BLaER1 (cell line): Measurements from ENCODE around the gene PHLDB1.

Experiments used
- H3K27ac ChIP-seq: shearing (Covaris generic); formaldehyde crosslinking; 2 replicates; pipeline ENCODE4 v1.8.1; 2022
- H3K27me3 ChIP-seq: shearing (Covaris generic); formaldehyde crosslinking; 2 replicates; pipeline ENCODE4 v1.8.1; 2022
- H3K36me3 ChIP-seq: shearing (Covaris generic); formaldehyde crosslinking; 2 replicates; pipeline ENCODE4 v1.8.1; 2022
- H3K4me1 ChIP-seq: shearing (Covaris generic); formaldehyde crosslinking; 2 replicates; pipeline ENCODE4 v1.8.1; 2022
- H3K4me2 ChIP-seq: shearing (Covaris generic); formaldehyde crosslinking; 2 replicates; pipeline ENCODE4 v1.8.1; 2022
- H3K4me3 ChIP-seq: shearing (Covaris generic); formaldehyde crosslinking; 2 replicates; pipeline ENCODE4 v1.8.1; 2022
- H3K9ac ChIP-seq: shearing (Covaris generic); formaldehyde crosslinking; 2 replicates; pipeline ENCODE4 v1.8.1; 2022
- H3K9me3 ChIP-seq: shearing (Covaris generic); formaldehyde crosslinking; 2 replicates; pipeline ENCODE4 v1.8.1; 2022
- H4K20me1 ChIP-seq: shearing (Covaris generic); formaldehyde crosslinking; 2 replicates; pipeline ENCODE4 v1.8.1; 2022
- Cebpa-rat ChIP-seq: shearing (Covaris generic); IDR thresholded peaks from 2 replicates; pipeline ENCODE4 v1.8.1; 2022

The PHLDB1 gene

DNA sequence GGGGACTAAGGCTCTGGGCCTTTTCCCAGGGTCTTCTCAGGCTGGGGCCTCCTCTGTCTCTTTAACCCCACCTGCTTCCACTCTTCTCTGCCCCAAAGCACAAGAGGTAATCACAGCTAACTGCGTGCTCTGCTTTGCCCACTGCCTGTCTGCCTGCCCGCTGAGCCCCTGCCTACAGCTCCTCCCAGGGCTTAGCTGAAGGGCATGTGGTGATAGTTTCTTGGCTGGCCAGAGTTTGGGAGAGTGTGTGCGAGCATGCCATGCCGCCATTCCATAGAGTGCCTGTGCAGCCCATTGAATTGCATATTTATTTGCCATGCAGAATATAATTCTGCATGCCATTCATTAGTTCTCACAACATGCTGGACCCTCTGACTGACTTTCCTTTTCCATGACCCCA, 32.5 kb downstream of the PHLDB1 start:
- Histone ChIP-seq H3K4me2 (no peak overlapping the region), H3K4me1 (peaks cover 17% of the 10 kb centered on the region), H3K9ac (no peak overlapping the region), H3K9me3 (no peaks in the 10 kb centered on the region), H4K20me1 (no peaks in the 10 kb centered on the region), H3K4me3 (no peak overlapping the region), H3K36me3 (0 out of 2 replicates have a peak, but pooled peaks cover 1% of the 10 kb centered on the region), H3K27me3 (no peaks in the 10 kb centered on the region), H3K27ac (no peak overlapping the region)
- no peak for TF ChIP-seq Cebpa-rat

GRCh38 chr11:118640332-118641154, 33.1 kb downstream of the PHLDB1 start:
- Histone ChIP-seq H3K36me3 (peaks cover 7% of the 10 kb centered on the region; the same call in 1 of the 2 replicates), H3K4me1 (peaks cover 17% of the 10 kb centered on the region), H3K9me3 (no peaks in the 10 kb centered on the region), H4K20me1 (no peaks in the 10 kb centered on the region), H3K9ac (no peak overlapping the region), H3K4me3 (no peak overlapping the region), H3K27me3 (no peaks in the 10 kb centered on the region), H3K4me2 (no peak overlapping the region), H3K27ac (no peak overlapping the region)
- TF ChIP-seq Cebpa-rat: no peak

DNA sequence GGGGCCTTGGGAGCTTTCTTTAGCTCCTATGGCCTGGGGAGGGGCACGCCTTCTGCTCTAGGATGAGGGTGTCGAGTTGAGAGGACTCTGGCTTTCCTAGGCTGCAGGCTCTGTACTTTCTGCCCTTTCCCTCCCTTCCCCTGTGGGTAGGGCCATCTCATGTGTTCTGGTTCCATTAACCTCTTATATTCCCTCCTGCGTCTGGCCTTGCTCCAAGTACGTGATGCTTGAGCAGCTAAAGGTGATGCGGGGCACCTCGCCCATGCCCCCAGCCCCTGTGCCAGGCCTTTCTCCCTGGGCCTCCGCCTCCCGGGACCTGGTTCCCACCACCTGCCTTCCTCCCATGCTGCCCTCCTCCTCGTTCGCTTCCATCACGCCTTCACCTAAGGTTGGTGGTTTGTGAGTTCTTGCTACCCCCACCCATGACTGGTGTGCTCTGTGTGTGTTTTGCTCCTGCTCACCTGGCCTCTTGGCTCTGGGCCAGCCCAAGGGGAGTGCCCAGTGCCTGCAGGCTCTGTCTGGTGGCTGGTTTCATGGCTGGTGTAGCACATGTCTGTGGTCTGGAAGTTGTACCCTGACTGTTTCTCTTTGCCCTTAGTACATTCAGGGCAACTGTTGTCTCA, 34.1 kb downstream of the PHLDB1 start:
- Histone ChIP-seq H3K4me2 (peak overlapping the region; percentile 49), H3K4me1 (peaks cover 17% of the 10 kb centered on the region), H3K27me3 (no peaks in the 10 kb centered on the region), H3K9ac (no peak overlapping the region), H3K9me3 (no peaks in the 10 kb centered on the region), H3K4me3 (no peak overlapping the region), H3K36me3 (peaks cover 9% of the 10 kb centered on the region; the same call in 1 of the 2 replicates), H3K27ac (no peak overlapping the region), H4K20me1 (no peaks in the 10 kb centered on the region)
- TF ChIP-seq Cebpa-rat: no peak

- no peaks in the 10 kb centered on the region for H4K20me1 ChIP-seq
- H3K27ac ChIP-seq: no peak overlapping the region
- H3K4me1 ChIP-seq: peaks cover 17% of the 10 kb centered on the region
- no peak overlapping the region for H3K9ac ChIP-seq
- H3K9me3 ChIP-seq: no peaks in the 10 kb centered on the region
- peaks cover 9% of the 10 kb centered on the region; the same call in 1 of the 2 replicates for H3K36me3 ChIP-seq
- TF ChIP-seq Cebpa-rat: no peak
- H3K4me2 ChIP-seq: no peak overlapping the region
- H3K27me3 ChIP-seq: no peaks in the 10 kb centered on the region
- H3K4me3 ChIP-seq: no peak overlapping the region
These were observed 36.0 kb downstream of the PHLDB1 start for GRCh38 chr11:118643142-118643994.

- Histone ChIP-seq H3K36me3 (peaks cover 9% of the 10 kb centered on the region; the same call in 1 of the 2 replicates), H3K27ac (no peak overlapping the region), H3K4me2 (no peak overlapping the region), H3K27me3 (no peaks in the 10 kb centered on the region), H3K9ac (no peak overlapping the region), H3K4me1 (peaks cover 17% of the 10 kb centered on the region), H3K4me3 (no peak overlapping the region), H4K20me1 (no peaks in the 10 kb centered on the region), H3K9me3 (no peaks in the 10 kb centered on the region)
- TF ChIP-seq Cebpa-rat: no peak
These were observed 36.6 kb downstream of the PHLDB1 start for GRCh38 chr11:118643995-118644345.

- H3K27ac ChIP-seq: no peak overlapping the region
- TF ChIP-seq Cebpa-rat: no peak
- H3K4me3 ChIP-seq: no peak overlapping the region
- no peaks in the 10 kb centered on the region for H3K9me3 ChIP-seq
- peaks cover 9% of the 10 kb centered on the region; the same call in 1 of the 2 replicates for H3K36me3 ChIP-seq
- H3K9ac ChIP-seq: no peak overlapping the region
- H3K4me2 ChIP-seq: no peak overlapping the region
- H3K4me1 ChIP-seq: peaks cover 17% of the 10 kb centered on the region
- H4K20me1 ChIP-seq: no peaks in the 10 kb centered on the region
- H3K27me3 ChIP-seq: no peaks in the 10 kb centered on the region
These were observed 37.1 kb downstream of the PHLDB1 start for GRCh38 chr11:118644496-118644895.

DNA sequence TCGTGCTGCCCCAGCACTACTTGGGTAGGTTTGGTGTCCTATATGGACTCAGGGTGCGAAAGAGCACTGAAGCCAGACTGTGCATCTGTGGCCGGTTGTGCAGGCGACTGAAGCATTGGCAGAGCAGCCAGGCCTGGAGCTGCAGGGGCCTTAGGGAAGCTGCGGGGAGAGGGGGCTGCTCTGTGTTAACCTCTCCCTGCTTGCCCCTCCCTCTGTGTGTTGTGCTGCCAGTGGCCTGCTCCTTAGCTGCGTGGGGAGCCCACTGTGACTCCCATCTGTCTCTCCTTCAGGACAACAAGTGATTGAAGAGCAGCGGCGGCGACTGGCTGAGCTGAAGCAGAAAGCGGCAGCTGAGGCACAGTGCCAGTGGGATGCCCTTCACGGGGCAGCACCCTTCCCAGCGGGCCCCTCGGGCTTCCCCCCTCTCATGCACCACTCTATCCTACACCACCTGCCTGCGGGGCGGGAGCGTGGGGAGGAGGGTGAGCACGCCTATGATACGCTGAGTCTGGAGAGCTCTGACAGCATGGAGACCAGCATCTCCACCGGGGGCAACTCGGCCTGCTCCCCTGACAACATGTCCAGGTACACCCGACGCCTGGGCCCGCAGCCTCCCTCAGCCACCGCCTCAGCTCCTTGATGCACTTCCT, 37.8 kb downstream of the PHLDB1 start:
- Histone ChIP-seq H3K27ac (no peak overlapping the region), H3K9ac (no peak overlapping the region), H3K9me3 (no peaks in the 10 kb centered on the region), H3K36me3 (peaks cover 9% of the 10 kb centered on the region; the same call in 1 of the 2 replicates), H4K20me1 (no peaks in the 10 kb centered on the region), H3K4me2 (no peak overlapping the region), H3K4me3 (no peak overlapping the region), H3K27me3 (no peaks in the 10 kb centered on the region), H3K4me1 (peaks cover 17% of the 10 kb centered on the region)
- TF ChIP-seq Cebpa-rat: no peak

DNA sequence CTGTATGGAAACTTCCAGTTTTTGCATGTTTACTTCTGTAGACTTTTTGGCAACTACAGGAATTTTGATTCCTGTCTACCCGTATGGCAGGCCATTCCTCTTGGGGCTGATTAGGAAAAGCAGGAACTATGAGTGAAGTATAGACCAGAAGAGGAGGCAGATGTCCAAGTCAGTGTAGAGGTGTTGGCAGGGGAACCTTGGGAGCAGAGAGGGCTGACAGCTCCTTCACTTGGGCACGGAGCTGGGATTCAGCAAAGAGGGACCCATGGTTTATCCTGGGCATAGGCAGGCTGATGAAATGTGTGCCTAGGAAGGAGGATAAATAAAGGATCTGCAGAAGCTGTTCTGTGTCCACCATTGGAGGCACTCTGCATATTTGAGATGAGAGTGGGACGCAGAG, 39.0 kb downstream of the PHLDB1 start:
- H3K27ac ChIP-seq: no peak overlapping the region
- no peak overlapping the region for H3K4me3 ChIP-seq
- no peaks in the 10 kb centered on the region for H4K20me1 ChIP-seq
- TF ChIP-seq Cebpa-rat: no peak
- no peak overlapping the region for H3K9ac ChIP-seq
- H3K4me1 ChIP-seq: peaks cover 8% of the 10 kb centered on the region
- no peaks in the 10 kb centered on the region for H3K9me3 ChIP-seq
- H3K36me3 ChIP-seq: peaks cover 9% of the 10 kb centered on the region; the same call in 1 of the 2 replicates
- H3K27me3 ChIP-seq: no peaks in the 10 kb centered on the region
- H3K4me2 ChIP-seq: no peak overlapping the region

- peaks cover 16% of the 10 kb centered on the region for H3K4me1 ChIP-seq
- H4K20me1 ChIP-seq: no peaks in the 10 kb centered on the region
- no peak overlapping the region for H3K4me2 ChIP-seq
- H3K27ac ChIP-seq: no peak overlapping the region
- no peaks in the 10 kb centered on the region for H3K9me3 ChIP-seq
- H3K4me3 ChIP-seq: no peak overlapping the region
- no peaks in the 10 kb centered on the region for H3K27me3 ChIP-seq
- no peak for TF ChIP-seq Cebpa-rat
- H3K9ac ChIP-seq: no peak overlapping the region
- peaks cover 9% of the 10 kb centered on the region; the same call in 1 of the 2 replicates for H3K36me3 ChIP-seq
These were observed 40.9 kb downstream of the PHLDB1 start for GRCh38 chr11:118648291-118648690.
